GM18505 (cell line): ENCODE measurements around the gene DNAL1.

Experiments
- ATAC-seq: cut with Tn5 transposase; IDR thresholded peaks from one replicate; pipeline ENCODE4 v1.9.1; 2021; ENCODE audit not compliant: unreplicated experiment
- POLR2A ChIP-seq: IDR thresholded peaks from 4 replicates; pipeline ENCODE4 v1.6.1; 2011; ENCODE audit warnings: borderline replicate concordance; ENCODE audit not compliant: insufficient read depth, insufficient read length; ENCODE audit errors: extremely low read depth

The DNAL1 gene

GRCh38 chr14:73661872-73662271 is 17.1 kb downstream of the DNAL1 start:
- no peak for ATAC-seq
- TF ChIP-seq POLR2A: no peak

GRCh38 chr14:73662487-73662943 is 17.7 kb downstream of the DNAL1 start:
- no peak for ATAC-seq
- TF ChIP-seq POLR2A: no peak

- no peak for TF ChIP-seq POLR2A
- no peak for ATAC-seq
Measured at GRCh38 chr14:73663548-73664212, 18.9 kb downstream of the DNAL1 start.

GRCh38 chr14:73665130-73665529 is 20.3 kb downstream of the DNAL1 start:
- ATAC-seq: no peak
- TF ChIP-seq POLR2A: no peak

- no peak for TF ChIP-seq POLR2A
- ATAC-seq: no peak
Measured at GRCh38 chr14:73666583-73666982, 21.8 kb downstream of the DNAL1 start.

GRCh38 chr14:73667854-73668253 is 23.1 kb downstream of the DNAL1 start:
- TF ChIP-seq POLR2A: no peak
- no peak for ATAC-seq

- TF ChIP-seq POLR2A: no peak
Measured at GRCh38 chr14:73674986-73675385, 30.2 kb downstream of the DNAL1 start.

GRCh38 chr14:73678698-73679097 is 33.9 kb downstream of the DNAL1 start:
- TF ChIP-seq POLR2A: no peak
- no peak for ATAC-seq

More at GRCh38 chr14:73674986-73675385, 30.2 kb downstream of the DNAL1 start:
- no peak for ATAC-seq

- TF ChIP-seq POLR2A: no peak
- ATAC-seq: no peak
Measured at GRCh38 chr14:73680821-73681220, 36.0 kb downstream of the DNAL1 start.

GRCh38 chr14:73684627-73685026 is 39.8 kb downstream of the DNAL1 start:
- ATAC-seq: no peak
- TF ChIP-seq POLR2A: no peak

- TF ChIP-seq POLR2A: no peak
- ATAC-seq: no peak
Measured at GRCh38 chr14:73685328-73685727, 40.5 kb downstream of the DNAL1 start.

GRCh38 chr14:73686901-73687300 is 42.1 kb downstream of the DNAL1 start:
- ATAC-seq: no peak
- no peak for TF ChIP-seq POLR2A

- ATAC-seq: no peak
- TF ChIP-seq POLR2A: no peak
Measured at GRCh38 chr14:73694083-73694482, 49.3 kb downstream of the DNAL1 start.

- ATAC-seq: no peak
- TF ChIP-seq POLR2A: no peak
Measured at GRCh38 chr14:73695082-73695481, 50.3 kb downstream of the DNAL1 start.

GRCh38 chr14:73695997-73696396 is 51.2 kb downstream of the DNAL1 start:
- ATAC-seq: peak; percentile 64
- TF ChIP-seq POLR2A: no peak

GRCh38 chr14:73696466-73697400 is 51.9 kb downstream of the DNAL1 start:
- TF ChIP-seq POLR2A: no peak
- ATAC-seq: peak; percentile 78
